Mesothelial cell of epicardium (in vitro differentiated cells): ENCODE results near the gene PIGB. TPM values are rescaled to one million over a fixed set of nuclear protein-coding genes. Genes with fewer than 3 reads are reported as not detected.

ENCODE experiments used
- DNase-seq, 2 experiments: peaks; one replicate each; pipeline ENCODE4 v3.0.0; 2021; ENCODE audit warnings: low spot score in 2 of 2; ENCODE audit not compliant: unreplicated experiment in 2 of 2
- H3K27ac Mint-ChIP-seq: 2 replicates; pipeline ENCODE4 v1.8.0; 2021; ENCODE audit warnings: mixed read lengths
- H3K27me3 Mint-ChIP-seq: 2 replicates; pipeline ENCODE4 v1.8.0; 2021; ENCODE audit warnings: low read depth, mixed read lengths
- H3K36me3 Mint-ChIP-seq: 2 replicates; pipeline ENCODE4 v1.8.0; 2021; ENCODE audit warnings: mixed read lengths
- H3K4me1 Mint-ChIP-seq: 2 replicates; pipeline ENCODE4 v1.8.0; 2021; ENCODE audit warnings: mixed read lengths
- H3K4me3 Mint-ChIP-seq: 2 replicates; pipeline ENCODE4 v1.8.0; 2021; ENCODE audit warnings: mild to moderate bottlenecking, moderate library complexity, mixed read lengths
- H3K9me3 Mint-ChIP-seq: 2 replicates; pipeline ENCODE4 v1.8.0; 2021; ENCODE audit warnings: mixed read lengths
- total RNA-seq: library from RNA; stranded (reverse); gene quantifications from 3 replicates; pipeline ENCODE4 v1.2.1, GENCODE V29; 2021
- TF ChIP-seq, protein P1 (sequence below): fragments of 200-600 bp; sonication (generic); IDR thresholded peaks from one replicate; pipeline ENCODE4 v1.5.0; 2021; ENCODE audit warnings: antibody characterized with exemption; ENCODE audit not compliant: unreplicated experiment

PIGB gene
- total RNA-seq, 1 donor from 2014 or later = 19.3 TPM

DNA sequence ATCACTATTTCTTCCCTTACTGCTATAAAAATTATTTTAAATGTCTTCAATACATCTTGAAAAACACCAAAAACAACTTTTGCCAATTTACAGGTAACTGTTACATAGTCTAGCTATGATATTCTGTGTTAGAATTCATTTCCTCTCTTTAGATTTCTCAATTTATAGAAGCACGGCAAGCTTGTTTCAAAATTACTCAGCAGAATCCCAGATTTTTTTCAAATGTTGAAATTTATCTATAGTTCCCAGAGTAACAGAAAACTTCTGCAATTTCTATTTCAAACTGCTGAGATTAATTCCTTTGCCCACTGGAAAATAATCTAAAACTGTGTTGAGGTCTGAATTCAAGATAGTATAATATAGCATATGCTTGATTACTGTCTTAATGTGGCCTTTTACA lies 48.0 kb downstream of the PIGB start:
- TF ChIP-seq, protein P1, sequence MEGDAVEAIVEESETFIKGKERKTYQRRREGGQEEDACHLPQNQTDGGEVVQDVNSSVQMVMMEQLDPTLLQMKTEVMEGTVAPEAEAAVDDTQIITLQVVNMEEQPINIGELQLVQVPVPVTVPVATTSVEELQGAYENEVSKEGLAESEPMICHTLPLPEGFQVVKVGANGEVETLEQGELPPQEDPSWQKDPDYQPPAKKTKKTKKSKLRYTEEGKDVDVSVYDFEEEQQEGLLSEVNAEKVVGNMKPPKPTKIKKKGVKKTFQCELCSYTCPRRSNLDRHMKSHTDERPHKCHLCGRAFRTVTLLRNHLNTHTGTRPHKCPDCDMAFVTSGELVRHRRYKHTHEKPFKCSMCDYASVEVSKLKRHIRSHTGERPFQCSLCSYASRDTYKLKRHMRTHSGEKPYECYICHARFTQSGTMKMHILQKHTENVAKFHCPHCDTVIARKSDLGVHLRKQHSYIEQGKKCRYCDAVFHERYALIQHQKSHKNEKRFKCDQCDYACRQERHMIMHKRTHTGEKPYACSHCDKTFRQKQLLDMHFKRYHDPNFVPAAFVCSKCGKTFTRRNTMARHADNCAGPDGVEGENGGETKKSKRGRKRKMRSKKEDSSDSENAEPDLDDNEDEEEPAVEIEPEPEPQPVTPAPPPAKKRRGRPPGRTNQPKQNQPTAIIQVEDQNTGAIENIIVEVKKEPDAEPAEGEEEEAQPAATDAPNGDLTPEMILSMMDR = no peak
- no peaks in the 10 kb centered on the region for H3K4me1 Mint-ChIP-seq
- H3K27me3 Mint-ChIP-seq = no peaks in the 10 kb centered on the region
- H3K27ac Mint-ChIP-seq = no peak overlapping the region
- DNase-seq = no peak
- H3K4me3 Mint-ChIP-seq = no peak overlapping the region
- no peaks in the 10 kb centered on the region for H3K9me3 Mint-ChIP-seq
- H3K36me3 Mint-ChIP-seq = peaks cover 3% of the 10 kb centered on the region

DNA sequence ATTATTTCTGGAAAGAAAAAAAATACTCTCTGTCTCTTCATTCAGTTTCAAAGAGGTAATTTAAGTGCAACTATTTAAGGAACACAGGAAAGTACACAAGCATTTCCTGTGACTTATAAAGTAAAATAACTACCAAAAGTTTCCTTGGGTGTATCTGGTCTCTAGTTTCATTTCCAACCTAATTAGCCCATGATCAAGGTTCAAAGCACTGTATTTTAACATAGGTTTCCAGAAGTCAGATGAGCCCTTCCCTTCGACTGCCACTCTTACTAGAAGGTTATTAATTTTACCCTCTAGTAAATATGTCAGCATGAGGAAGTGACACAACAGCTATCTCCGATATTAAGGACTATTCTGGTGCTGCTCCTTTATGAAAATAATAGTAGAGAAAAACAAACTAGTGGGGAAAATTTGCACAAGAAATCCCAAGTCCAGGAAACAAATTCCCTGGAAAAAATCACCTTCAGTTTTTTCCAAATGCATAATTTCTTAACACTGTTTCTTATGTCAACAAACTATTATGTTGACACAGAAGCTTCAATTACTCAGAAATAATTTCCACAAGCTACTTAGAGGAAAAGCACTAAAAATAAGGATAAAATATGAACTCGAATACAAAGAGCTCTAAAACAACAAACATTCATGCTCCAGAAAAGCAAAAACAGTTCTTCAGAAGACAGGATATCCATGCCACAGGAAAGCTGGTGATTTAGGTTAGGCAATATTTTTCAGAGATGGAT lies 53.8 kb downstream of the PIGB start:
- H3K36me3 Mint-ChIP-seq = peaks cover 6% of the 10 kb centered on the region
- TF ChIP-seq, protein P1 = no peak
- no peaks in the 10 kb centered on the region for H3K9me3 Mint-ChIP-seq

DNA sequence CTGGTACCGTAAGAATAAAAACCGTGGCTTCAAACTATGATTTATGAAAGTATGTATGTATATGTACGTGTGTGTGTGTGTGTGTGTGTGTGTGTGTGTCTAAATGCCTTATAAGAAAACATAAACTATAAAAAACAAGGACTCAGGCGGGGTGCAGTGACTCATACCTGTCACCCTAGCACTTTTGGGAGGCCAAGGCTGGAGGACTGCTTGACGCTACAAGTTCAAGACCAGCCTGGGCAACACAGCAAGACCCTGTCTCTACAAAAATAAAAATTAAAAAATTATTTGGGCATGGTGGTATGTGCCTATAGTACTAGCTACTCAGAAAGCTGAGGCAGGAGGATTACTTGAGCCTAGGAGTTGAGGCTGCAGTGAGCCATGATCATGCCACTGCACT lies 60.1 kb downstream of the PIGB start:
- H3K4me3 Mint-ChIP-seq = no peak overlapping the region
- H3K9me3 Mint-ChIP-seq = peaks cover 6% of the 10 kb centered on the region
- peaks cover 22% of the 10 kb centered on the region for H3K36me3 Mint-ChIP-seq
- no peak overlapping the region for H3K27ac Mint-ChIP-seq
- no peaks in the 10 kb centered on the region for H3K4me1 Mint-ChIP-seq
- no peak for DNase-seq
- TF ChIP-seq, protein P1 = no peak
- no peaks in the 10 kb centered on the region for H3K27me3 Mint-ChIP-seq

More for the DNA sequence above, 53.8 kb downstream of the PIGB start:
- no peak for DNase-seq
- Mint-ChIP-seq H3K27ac (no peak overlapping the region), H3K4me1 (no peaks in the 10 kb centered on the region), H3K4me3 (no peak overlapping the region), H3K27me3 (no peaks in the 10 kb centered on the region)

DNA sequence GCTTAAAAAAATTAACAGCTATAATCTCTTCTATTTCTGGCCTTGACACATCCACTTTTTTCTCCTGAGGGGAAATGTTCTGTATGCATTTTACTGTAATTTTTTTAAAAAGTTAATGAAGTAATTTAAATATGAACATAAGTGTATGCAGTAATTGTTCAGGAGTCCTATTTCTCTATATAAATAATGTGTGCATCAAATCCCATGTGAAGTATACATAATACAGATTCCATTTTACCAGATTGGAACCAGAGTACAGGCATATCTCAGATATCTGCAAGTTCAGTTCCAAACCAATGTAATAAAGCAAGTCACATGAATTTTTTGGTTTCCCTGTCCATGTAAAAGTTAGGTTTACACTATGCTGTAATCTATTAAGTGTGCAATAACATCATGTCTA lies 62.6 kb downstream of the PIGB start:
- H3K27me3 Mint-ChIP-seq = no peaks in the 10 kb centered on the region
- no peaks in the 10 kb centered on the region for H3K4me1 Mint-ChIP-seq

DNA sequence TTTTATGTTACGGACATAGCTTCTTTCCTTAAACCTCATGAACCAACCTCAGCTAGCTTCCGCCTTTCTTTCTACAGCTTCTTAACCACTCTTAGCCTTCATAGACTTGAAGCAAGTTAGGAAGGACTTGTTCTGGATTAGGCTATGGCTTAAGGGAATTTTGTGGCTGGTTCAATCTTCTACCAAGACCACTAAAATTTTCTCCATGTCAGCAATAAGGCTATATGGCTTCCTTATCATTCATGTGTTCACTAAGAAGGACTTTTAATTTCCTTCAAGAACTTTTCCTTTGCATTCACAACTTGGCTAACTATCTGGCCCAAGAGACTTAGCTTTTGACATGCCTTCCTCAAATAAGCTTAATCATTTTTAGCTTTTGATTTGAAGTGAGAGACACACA lies 64.7 kb downstream of the PIGB start:
- Mint-ChIP-seq H3K4me3 (no peak overlapping the region), H3K27ac (no peak overlapping the region), H3K36me3 (peaks cover 25% of the 10 kb centered on the region), H3K9me3 (peaks cover 6% of the 10 kb centered on the region), H3K4me1 (no peaks in the 10 kb centered on the region), H3K27me3 (no peaks in the 10 kb centered on the region)
- no peak for DNase-seq
- TF ChIP-seq, protein P1 = no peak

More for the DNA sequence above, 62.6 kb downstream of the PIGB start:
- no peak overlapping the region for H3K27ac Mint-ChIP-seq
- DNase-seq = no peak
- H3K4me3 Mint-ChIP-seq = no peak overlapping the region
- TF ChIP-seq, protein P1 = no peak
- H3K36me3 Mint-ChIP-seq = peaks cover 21% of the 10 kb centered on the region
- peaks cover 6% of the 10 kb centered on the region for H3K9me3 Mint-ChIP-seq
